CD4-positive, alpha-beta T cell (primary cell): Measurements from ENCODE around the gene NTM. TPM values are rescaled to one million over a fixed set of nuclear protein-coding genes. Genes with fewer than 3 reads are reported as not detected.

Experiments used
- ATAC-seq: fragments of 200-7000 bp; cut with Tn5 transposase; one replicate; pipeline ENCODE4 v1.10.0; 2022; ENCODE audit warnings: mild to moderate bottlenecking; ENCODE audit not compliant: poor library complexity
- CTCF ChIA-PET: fragments of 350-600 bp; sonication (Branson Sonifier 250); formaldehyde crosslinking; loops from one replicate; lab custom pipeline; 2021; ENCODE audit warnings: antibody characterized with exemption, inconsistent platforms; lab: Charles Lee
- POLR2A ChIA-PET: fragments of 350-600 bp; sonication (Branson Sonifier 250); formaldehyde crosslinking; loops from one replicate; lab custom pipeline; 2021; ENCODE audit warnings: antibody characterized with exemption, inconsistent platforms; lab: Charles Lee
- DNase-seq, 14 experiments: peaks; one replicate each; pipeline ENCODE4 v3.0.0-alpha.2; 2013 to 2020; ENCODE audit warnings: mixed read lengths in 2 of 14
- H3K27ac ChIP-seq, 2 donors: one replicate each; pipeline versions ENCODE4 v1.5.1 to v1.7.0; 2013; ENCODE audit warnings: low read length in 2 of 2, low read depth in 1 of 2, mild to moderate bottlenecking in 1 of 2
- H3K27me3 ChIP-seq, 2 experiments: 1 replicate in 1 of 2; 2 replicates in 1 of 2; pipeline versions ENCODE4 v1.6.1 to v1.7.0; 2013; ENCODE audit warnings: low read length in 2 of 2, control low read depth in 1 of 2, mild to moderate bottlenecking in 1 of 2, moderate library complexity in 1 of 2; ENCODE audit not compliant: insufficient read depth in 2 of 2, control insufficient read depth in 1 of 2
- H3K36me3 ChIP-seq: one replicate; pipeline ENCODE4 v1.6.1; 2013; ENCODE audit warnings: low read length, control low read depth; ENCODE audit not compliant: insufficient read depth
- H3K4me1 ChIP-seq: one replicate; pipeline ENCODE4 v1.6.1; 2013; ENCODE audit warnings: low read length, control low read depth; ENCODE audit not compliant: insufficient read depth
- H3K4me3 ChIP-seq: one replicate; pipeline ENCODE4 v1.5.1; 2013; ENCODE audit warnings: mild to moderate bottlenecking, low read length, moderate library complexity
- H3K9me3 ChIP-seq, 2 experiments: 1 replicate in 1 of 2; 2 replicates in 1 of 2; pipeline versions ENCODE4 v1.6.1 to v1.7.0; 2013; ENCODE audit warnings: low read length in 2 of 2, mild to moderate bottlenecking in 2 of 2, control low read depth in 1 of 2, moderate library complexity in 1 of 2; ENCODE audit not compliant: control insufficient read depth in 1 of 2, insufficient read depth in 1 of 2
- H3K27ac Mint-ChIP-seq: one replicate; pipeline ENCODE4 v1.8.0; 2020; ENCODE audit warnings: mixed read lengths
- H3K27me3 Mint-ChIP-seq: one replicate; pipeline ENCODE4 v1.8.0; 2021; ENCODE audit warnings: mixed read lengths
- H3K36me3 Mint-ChIP-seq: one replicate; pipeline ENCODE4 v1.8.0; 2021; ENCODE audit warnings: low read depth, mixed read lengths
- H3K4me1 Mint-ChIP-seq: one replicate; pipeline ENCODE4 v1.8.0; 2021; ENCODE audit warnings: low read depth, mixed read lengths
- H3K4me3 Mint-ChIP-seq: one replicate; pipeline ENCODE4 v1.8.0; 2020; ENCODE audit warnings: mild to moderate bottlenecking, mixed read lengths
- H3K9me3 Mint-ChIP-seq: one replicate; pipeline ENCODE4 v1.8.0; 2020; ENCODE audit warnings: mixed read lengths
- intact Hi-C, 2 experiments: fragments of 100-400 bp; cut with DNase I in 1 of 2; cut with micrococcal nuclease in 1 of 2; formaldehyde crosslinking; loops; one replicate each; pipeline versions ENCODE4 v1.15.1 to v1.9.0; 2023 to 2025; cut with DNase I, micrococcal nuclease
- total RNA-seq, 174 experiments: library from RNA in 2 of 174; stranded (reverse) in 2 of 174; gene quantifications; one replicate each; pipeline ENCODE4 v1.2.3 and lab custom pipeline; 2021 to 2026
- TF ChIP-seq, protein P1 (sequence below): fragments of 200-600 bp; IDR thresholded peaks from one replicate; pipeline ENCODE4 v1.8.0; 2022; ENCODE audit warnings: antibody characterized with exemption, mild to moderate bottlenecking

Gene NTM
- total RNA-seq, 2 experiments from 2014 or later, result not detected

DNA sequence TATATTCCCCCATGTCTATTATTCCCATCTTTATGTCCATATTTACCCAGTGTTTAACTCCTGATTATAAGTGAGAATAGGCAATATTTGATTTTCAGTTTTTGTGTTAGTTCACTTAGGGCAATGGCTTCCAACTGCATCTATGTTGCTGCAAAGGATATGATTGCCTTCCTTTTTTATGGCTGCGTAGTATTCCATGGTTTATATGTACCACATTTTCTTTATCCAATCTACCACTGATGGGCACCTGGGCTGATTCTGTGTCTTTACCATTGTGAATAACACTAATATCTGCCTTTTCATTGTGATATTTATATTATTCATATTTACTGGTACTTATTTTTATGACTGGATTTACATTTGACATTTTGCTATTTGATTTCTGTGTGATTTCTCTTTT is 649.6 kb downstream of the NTM start:
- no peaks in the 10 kb centered on the region for H3K27me3 Mint-ChIP-seq
- H3K27me3 ChIP-seq, result no peaks in the 10 kb centered on the region

DNA sequence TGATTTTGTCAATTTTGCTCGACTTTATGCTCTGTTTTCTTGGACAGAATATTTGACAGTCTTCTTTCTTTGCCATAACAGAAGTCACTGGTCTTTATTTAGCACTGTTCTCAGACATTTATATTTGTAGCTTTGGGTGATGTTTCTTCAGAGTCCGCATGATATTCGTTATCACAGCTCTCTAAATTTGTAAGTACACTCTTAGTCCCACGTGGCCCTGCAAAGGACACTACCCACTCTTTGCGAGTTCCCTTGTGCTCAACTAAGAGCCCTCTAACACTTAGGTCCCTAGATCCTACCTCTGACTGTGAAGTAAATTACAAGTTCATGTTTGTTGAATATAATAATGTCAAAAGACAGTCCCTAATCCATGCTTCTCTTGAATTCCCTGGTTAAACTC is 651.9 kb downstream of the NTM start:
- peaks cover 9% of the 10 kb centered on the region for H3K9me3 Mint-ChIP-seq
- no peaks in the 10 kb centered on the region for H3K27me3 Mint-ChIP-seq
- intact Hi-C loops, result no loop called here
- ChIA-PET CTCF (no interaction called here), POLR2A (no interaction called here)
- DNase-seq, result no peak
- no peak for ATAC-seq
- Histone ChIP-seq H3K27me3 (no peaks in the 10 kb centered on the region), H3K36me3 (no peaks in the 10 kb centered on the region), H3K4me3 (no peak overlapping the region), H3K9me3 (peaks cover 0 to 4% of the 10 kb centered on the region in 2 experiments), H3K4me1 (no peaks in the 10 kb centered on the region), H3K27ac (no peak overlapping the region)
- no peaks in the 10 kb centered on the region for H3K36me3 Mint-ChIP-seq
- H3K27ac Mint-ChIP-seq, result no peak overlapping the region
- H3K4me3 Mint-ChIP-seq, result no peak overlapping the region
- H3K4me1 Mint-ChIP-seq, result no peaks in the 10 kb centered on the region
- TF ChIP-seq, protein P1, sequence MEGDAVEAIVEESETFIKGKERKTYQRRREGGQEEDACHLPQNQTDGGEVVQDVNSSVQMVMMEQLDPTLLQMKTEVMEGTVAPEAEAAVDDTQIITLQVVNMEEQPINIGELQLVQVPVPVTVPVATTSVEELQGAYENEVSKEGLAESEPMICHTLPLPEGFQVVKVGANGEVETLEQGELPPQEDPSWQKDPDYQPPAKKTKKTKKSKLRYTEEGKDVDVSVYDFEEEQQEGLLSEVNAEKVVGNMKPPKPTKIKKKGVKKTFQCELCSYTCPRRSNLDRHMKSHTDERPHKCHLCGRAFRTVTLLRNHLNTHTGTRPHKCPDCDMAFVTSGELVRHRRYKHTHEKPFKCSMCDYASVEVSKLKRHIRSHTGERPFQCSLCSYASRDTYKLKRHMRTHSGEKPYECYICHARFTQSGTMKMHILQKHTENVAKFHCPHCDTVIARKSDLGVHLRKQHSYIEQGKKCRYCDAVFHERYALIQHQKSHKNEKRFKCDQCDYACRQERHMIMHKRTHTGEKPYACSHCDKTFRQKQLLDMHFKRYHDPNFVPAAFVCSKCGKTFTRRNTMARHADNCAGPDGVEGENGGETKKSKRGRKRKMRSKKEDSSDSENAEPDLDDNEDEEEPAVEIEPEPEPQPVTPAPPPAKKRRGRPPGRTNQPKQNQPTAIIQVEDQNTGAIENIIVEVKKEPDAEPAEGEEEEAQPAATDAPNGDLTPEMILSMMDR, result no peak

More for the DNA sequence above, 649.6 kb downstream of the NTM start:
- H3K36me3 Mint-ChIP-seq, result no peaks in the 10 kb centered on the region
- TF ChIP-seq, protein P1, result no peak
- H3K9me3 Mint-ChIP-seq, result peaks cover 2% of the 10 kb centered on the region
- Histone ChIP-seq H3K9me3 (peaks cover 0 to 4% of the 10 kb centered on the region in 2 experiments), H3K4me3 (no peak overlapping the region), H3K4me1 (no peaks in the 10 kb centered on the region), H3K36me3 (no peaks in the 10 kb centered on the region), H3K27ac (no peak overlapping the region)
- no peak for DNase-seq
- H3K4me1 Mint-ChIP-seq, result no peaks in the 10 kb centered on the region
- no peak for ATAC-seq
- no peak overlapping the region for H3K27ac Mint-ChIP-seq
- intact Hi-C loops, result no loop called here
- no peak overlapping the region for H3K4me3 Mint-ChIP-seq
- CTCF ChIA-PET, result no interaction called here
- POLR2A ChIA-PET, result no interaction called here

DNA sequence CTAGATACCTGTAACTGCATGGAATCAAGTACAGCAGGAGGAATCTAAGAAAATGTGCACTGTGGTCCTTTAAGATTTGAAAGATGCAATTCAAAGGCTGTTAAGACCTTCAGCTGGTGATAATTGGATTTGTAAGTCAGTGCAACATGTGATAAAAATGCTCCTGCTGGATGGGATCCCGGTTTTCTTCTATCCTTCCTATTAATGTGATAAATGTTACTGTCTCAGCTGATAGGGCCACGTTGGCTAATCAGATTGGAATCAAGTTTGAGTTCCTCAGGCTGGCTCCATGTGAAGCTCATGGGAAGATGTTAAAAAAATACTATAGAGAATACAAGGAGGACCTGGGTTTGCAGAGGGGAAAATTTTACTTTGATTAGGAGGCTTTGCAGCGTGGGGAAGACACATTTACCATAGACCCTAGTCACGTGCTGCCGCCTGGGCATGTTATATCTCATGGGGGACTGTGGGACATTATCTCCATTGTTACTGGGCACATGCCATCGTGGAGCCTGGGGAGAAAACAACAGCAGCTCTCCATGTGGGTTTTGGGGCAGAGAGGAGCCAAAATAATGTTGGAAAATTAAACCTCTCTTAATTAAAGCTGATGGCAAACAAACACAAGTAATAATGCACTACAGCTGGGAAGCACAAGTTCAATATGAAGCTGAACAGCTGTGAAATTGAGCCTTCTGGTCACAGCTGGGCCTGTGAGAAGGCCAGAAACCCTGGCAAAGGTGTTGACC is 652.5 kb downstream of the NTM start:
- no peak overlapping the region for H3K4me3 Mint-ChIP-seq
- ChIA-PET POLR2A (no interaction called here), CTCF (no interaction called here)
- Histone ChIP-seq H3K4me1 (no peaks in the 10 kb centered on the region), H3K27me3 (no peaks in the 10 kb centered on the region), H3K36me3 (no peaks in the 10 kb centered on the region), H3K9me3 (peaks cover 0 to 4% of the 10 kb centered on the region in 2 experiments), H3K27ac (no peak overlapping the region), H3K4me3 (no peak overlapping the region)
- peaks cover 11% of the 10 kb centered on the region for H3K9me3 Mint-ChIP-seq
- intact Hi-C loops, result no loop called here
- ATAC-seq (no peak), DNase-seq (no peak)
- no peaks in the 10 kb centered on the region for H3K36me3 Mint-ChIP-seq
- peaks cover 4% of the 10 kb centered on the region for H3K27me3 Mint-ChIP-seq
- H3K27ac Mint-ChIP-seq, result no peak overlapping the region
- H3K4me1 Mint-ChIP-seq, result no peaks in the 10 kb centered on the region
- TF ChIP-seq, protein P1, result no peak
